Measurements from ENCODE around the gene NOL4L.
"Not testable (repeated sequence)": the region's sequence is repeated elsewhere in the genome, so short reads cannot be mapped to it uniquely, and the experiment has no call there.

Gene NOL4L

GRCh38 chr20:32501709-32502108 is 83.4 kb downstream of the NOL4L start:
- DNase-seq, result no peak

- DNase-seq, result no peak
Observed at GRCh38 chr20:32497589-32498224, 87.4 kb downstream of the NOL4L start.

GRCh38 chr20:32496811-32497533 is 88.2 kb downstream of the NOL4L start:
- no peak for DNase-seq

GRCh38 chr20:32495949-32496348 is 89.2 kb downstream of the NOL4L start:
- DNase-seq, result no peak

GRCh38 chr20:32495217-32495565 is 89.9 kb downstream of the NOL4L start:
- no peak for DNase-seq

- DNase-seq, result no peak
Observed at GRCh38 chr20:32494483-32495216, 90.5 kb downstream of the NOL4L start.

GRCh38 chr20:32493356-32493755 is 91.8 kb downstream of the NOL4L start:
- no peak for DNase-seq

GRCh38 chr20:32491764-32492151 is 93.4 kb downstream of the NOL4L start:
- not testable (repeated sequence) for DNase-seq

GRCh38 chr20:32490942-32491763 is 94.0 kb downstream of the NOL4L start:
- no peak for DNase-seq

- DNase-seq, result no peak
Observed at GRCh38 chr20:32488066-32488838, 96.9 kb downstream of the NOL4L start.

GRCh38 chr20:32487381-32487780 is 97.8 kb downstream of the NOL4L start:
- DNase-seq, result no peak

GRCh38 chr20:32485770-32486478 is 99.2 kb downstream of the NOL4L start:
- DNase-seq, result no peak

GRCh38 chr20:32484958-32485769 is 100.0 kb downstream of the NOL4L start:
- no peak for DNase-seq

GRCh38 chr20:32484225-32484957 is 100.7 kb downstream of the NOL4L start:
- DNase-seq, result no peak

GRCh38 chr20:32483351-32484224 is 101.5 kb downstream of the NOL4L start:
- no peak for DNase-seq

GRCh38 chr20:32482442-32483261 is 102.5 kb downstream of the NOL4L start:
- no peak for DNase-seq

- DNase-seq, result no peak
Observed at GRCh38 chr20:32482143-32482441, 103.0 kb downstream of the NOL4L start.
